Fibroblast of mammary gland (primary cell): ENCODE results near the gene KCNQ1OT1.

Experiments
- DNase-seq: peaks from one replicate; pipeline ENCODE4 v3.0.0-alpha.2; 2010; ENCODE audit warnings: low read depth
- H3K4me3 ChIP-seq: 2 replicates; pipeline ENCODE4 v1.5.1; 2011; ENCODE audit warnings: low read depth, mild to moderate bottlenecking, low read length, moderate library complexity; ENCODE audit not compliant: control insufficient read depth
- TF ChIP-seq, protein P1 (sequence below): conservative IDR thresholded peaks from 2 replicates; pipeline ENCODE4 v1.5.1; 2011; ENCODE audit warnings: low read depth, low read length, inconsistent platforms; ENCODE audit not compliant: control insufficient read depth, insufficient read depth

The KCNQ1OT1 gene

DNA sequence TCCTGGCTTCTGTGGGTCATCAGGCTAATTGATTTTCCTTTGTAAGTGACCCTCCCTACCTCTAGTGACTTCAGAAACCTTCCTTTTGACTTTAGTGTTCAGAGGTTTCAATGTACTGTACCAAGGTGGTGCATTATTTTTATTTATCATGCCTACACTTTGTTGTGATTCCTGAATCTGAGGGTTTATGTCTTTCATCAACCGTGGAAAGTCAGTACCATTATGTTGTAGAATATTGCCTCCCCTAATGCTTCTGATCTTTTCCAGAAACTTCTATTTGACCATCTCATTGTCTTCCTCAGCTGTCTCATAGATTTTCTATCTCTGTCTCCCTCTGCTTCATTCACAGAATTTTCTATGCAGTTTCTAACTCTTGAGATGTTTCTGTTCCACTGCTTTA, 105.5 kb downstream of the KCNQ1OT1 start:
- no peak overlapping the region for H3K4me3 ChIP-seq
- no peak for DNase-seq
- TF ChIP-seq, protein P1, sequence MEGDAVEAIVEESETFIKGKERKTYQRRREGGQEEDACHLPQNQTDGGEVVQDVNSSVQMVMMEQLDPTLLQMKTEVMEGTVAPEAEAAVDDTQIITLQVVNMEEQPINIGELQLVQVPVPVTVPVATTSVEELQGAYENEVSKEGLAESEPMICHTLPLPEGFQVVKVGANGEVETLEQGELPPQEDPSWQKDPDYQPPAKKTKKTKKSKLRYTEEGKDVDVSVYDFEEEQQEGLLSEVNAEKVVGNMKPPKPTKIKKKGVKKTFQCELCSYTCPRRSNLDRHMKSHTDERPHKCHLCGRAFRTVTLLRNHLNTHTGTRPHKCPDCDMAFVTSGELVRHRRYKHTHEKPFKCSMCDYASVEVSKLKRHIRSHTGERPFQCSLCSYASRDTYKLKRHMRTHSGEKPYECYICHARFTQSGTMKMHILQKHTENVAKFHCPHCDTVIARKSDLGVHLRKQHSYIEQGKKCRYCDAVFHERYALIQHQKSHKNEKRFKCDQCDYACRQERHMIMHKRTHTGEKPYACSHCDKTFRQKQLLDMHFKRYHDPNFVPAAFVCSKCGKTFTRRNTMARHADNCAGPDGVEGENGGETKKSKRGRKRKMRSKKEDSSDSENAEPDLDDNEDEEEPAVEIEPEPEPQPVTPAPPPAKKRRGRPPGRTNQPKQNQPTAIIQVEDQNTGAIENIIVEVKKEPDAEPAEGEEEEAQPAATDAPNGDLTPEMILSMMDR: no peak

DNA sequence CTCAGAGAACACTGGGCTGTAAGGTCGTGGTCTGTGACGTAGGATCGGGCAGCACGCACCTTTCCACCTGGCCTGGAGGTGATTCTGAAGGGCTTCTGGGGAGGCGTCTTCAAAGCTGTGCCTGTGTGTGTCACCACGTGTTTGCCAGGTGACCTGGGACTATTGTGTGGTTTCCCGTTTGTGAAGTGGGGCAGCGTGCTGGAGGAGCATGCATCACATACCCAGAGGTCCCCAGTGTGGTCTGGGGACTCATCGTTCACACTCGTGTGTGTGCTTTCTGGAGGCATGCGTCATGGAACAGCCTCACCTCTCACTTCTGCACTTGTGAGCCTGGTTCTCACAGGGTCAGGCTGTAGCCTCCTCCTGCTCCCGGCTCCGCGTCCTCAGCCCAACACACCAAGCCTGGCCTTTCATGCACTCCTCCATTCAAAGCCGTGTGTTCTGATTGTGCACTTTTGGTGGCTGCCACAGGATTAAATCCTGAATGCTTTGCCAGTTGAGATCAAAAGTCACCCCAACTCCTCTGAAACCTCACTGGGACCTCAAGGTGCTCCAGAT, 106.3 kb downstream of the KCNQ1OT1 start:
- no peak for DNase-seq
- TF ChIP-seq, protein P1: no peak
- H3K4me3 ChIP-seq: no peak overlapping the region

DNA sequence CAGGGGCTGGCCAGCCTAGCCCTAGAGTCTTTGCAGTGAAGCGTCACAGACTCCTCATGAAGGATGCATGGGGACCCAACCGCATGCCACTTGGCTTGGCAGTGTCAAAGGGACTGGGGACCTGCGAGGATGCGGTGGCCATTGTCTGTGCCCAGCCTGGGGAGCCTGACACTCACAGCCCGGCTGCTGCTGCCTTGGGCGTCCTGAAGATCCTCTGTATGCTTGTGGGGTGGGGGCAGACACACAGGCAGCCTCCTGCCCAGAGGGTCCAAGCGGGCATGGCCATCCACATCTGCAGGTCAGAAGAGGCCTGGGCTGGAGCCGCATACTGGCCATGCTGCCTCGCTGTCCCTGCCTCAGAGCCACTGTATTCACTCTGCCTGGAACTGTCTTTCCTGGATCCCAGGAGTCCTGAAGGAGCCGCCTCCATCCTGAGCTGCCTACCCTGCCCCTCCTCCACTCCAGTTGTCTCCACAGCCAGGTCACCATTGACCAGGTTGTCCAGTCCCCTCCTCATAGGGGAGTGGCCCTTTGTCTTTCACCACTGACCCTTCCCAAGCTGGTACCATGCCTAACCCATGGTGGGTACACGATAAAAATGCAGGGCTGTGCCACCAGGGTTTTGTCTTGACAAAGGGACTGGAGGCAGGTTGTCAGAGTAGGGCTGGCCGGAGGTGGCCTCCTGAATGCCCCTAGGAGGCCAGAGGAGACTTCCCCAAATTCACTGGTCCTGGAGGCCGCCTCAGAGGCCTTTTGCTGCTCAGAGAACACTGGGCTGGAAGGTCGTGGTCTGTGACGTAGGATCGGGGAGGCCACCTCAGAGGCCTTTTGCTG, 107.0 kb downstream of the KCNQ1OT1 start:
- no peak overlapping the region for H3K4me3 ChIP-seq
- DNase-seq: no peak
- TF ChIP-seq, protein P1: no peak

DNA sequence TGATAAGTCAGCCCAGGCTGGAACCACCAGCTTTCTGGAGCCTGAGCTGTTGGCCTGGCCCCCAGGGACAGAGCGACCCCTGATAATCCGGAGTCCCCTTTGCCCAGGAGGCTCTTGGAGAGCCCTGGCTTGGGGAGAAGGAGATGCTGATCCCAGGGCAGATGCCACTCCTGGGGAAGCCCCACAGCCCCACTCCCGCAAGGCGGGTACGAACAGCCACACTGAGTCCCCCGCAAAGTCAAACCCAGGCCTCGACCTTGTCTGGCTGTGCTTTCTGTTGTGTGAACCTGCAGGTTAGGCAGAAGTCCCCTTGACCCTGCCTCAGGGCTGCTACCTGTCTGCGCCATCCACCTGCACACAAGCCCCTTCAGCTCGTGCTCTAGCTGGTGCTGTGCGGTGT, 108.0 kb downstream of the KCNQ1OT1 start:
- DNase-seq: no peak
- H3K4me3 ChIP-seq: no peak overlapping the region
- TF ChIP-seq, protein P1: no peak

DNA sequence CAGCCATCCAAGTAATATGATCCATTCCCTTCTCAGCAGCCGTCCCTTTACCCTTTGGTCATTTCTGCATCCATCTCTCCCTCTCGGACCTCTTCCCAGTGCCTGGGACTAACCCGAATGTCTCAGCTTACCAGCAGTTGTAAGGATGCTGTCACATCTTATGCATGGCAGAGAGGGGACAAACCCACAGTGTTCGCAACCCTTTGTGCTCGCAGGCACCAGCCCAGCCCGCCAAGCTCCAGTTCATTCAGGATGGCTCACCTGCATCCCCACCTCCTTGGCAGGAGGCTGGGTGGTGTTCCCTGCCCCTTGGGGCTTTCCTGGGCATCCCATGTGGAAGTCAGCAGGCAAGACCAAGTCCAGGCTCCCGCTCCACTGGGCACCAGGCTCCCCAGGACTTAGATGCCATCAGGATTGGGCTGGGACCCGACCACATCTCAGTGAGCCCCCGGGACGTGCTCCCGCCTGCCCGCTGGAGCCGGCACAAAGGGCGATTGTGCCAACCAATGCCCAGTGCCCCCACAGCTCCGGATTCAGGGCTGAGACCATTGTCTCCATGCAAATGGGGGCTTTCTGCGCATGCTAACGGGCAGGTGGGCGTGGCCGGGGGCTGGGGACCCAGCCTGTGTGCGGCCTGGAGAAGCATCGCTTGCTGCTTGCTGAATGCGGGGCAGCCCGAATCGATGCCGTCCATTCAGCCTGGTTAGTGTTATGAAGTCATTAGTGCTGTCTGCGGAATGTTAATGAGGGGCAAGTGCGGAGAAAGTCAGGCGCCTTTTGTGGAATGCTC, 108.6 kb downstream of the KCNQ1OT1 start:
- TF ChIP-seq, protein P1: no peak
- H3K4me3 ChIP-seq: no peak overlapping the region
- DNase-seq: no peak

DNA sequence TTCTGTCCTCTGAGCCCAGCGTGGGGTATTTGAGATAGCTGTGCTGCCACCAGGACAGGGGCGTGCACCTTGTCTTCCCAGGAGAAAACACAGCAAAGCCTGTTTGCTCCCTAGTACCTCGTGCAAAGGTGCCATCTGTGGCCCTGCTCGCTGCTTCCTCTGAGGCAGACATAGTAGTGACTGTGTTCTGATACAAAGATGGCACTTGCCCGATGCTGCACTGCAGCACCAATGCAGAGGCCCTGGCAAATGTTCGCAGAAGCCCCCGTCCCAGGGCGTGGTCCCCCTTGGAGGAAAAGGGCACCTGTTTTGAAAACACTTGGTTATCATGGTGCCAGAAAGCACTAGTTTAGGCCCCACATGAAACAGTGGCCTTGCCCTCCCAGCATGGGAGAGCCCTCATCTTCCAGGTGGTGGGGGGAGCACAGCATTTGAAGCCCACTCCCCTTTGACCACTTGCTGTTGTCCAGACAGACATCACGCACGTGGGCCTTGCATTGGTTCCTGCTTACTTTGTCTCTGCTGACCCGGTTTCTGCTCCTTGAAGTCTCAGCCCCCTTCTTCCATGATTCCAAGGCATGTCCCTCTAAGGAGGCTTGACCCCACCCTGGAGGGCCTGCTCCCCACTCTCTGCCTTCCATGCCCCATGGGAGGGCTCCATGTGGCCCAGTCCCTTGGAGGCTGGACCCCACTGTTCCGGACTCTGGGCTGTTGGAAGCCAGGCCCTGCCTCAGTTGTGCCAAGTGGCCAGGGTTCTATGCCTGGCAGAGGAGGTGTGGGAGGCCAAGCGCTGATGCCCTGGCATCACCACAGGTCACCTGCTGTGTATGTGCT, 109.4 kb downstream of the KCNQ1OT1 start:
- DNase-seq: no peak
- H3K4me3 ChIP-seq: no peak overlapping the region
- TF ChIP-seq, protein P1: no peak
